Activated CD4-positive, alpha-beta memory T cell treated with anti-CD3 and anti-CD28 coated beads, Interleukin-2, amount 10 ng/mL, durations not matched to agents 7 days and 5 days (primary cell): ENCODE data around the gene PIGU. TPM values are rescaled to one million over a fixed set of nuclear protein-coding genes. Genes with fewer than 3 reads are reported as not detected.
"Not testable (repeated sequence)": the region's sequence is repeated elsewhere in the genome, so short reads cannot be mapped to it uniquely, and the experiment has no call there.

Experiments
- CTCF ChIA-PET: fragments of 350-600 bp; sonication (Branson Sonifier 250); formaldehyde crosslinking; loops from one replicate; lab custom pipeline; 2021; ENCODE audit warnings: antibody characterized with exemption, inconsistent platforms; lab: Charles Lee
- POLR2A ChIA-PET: fragments of 350-600 bp; sonication (Branson Sonifier 250); formaldehyde crosslinking; loops from one replicate; lab custom pipeline; 2021; ENCODE audit warnings: antibody characterized with exemption; lab: Charles Lee
- DNase-seq: peaks from one replicate; pipeline ENCODE4 v3.0.0-alpha.2; 2020
- H3K27ac Mint-ChIP-seq: one replicate; pipeline ENCODE4 v1.8.0; 2021; ENCODE audit warnings: mild to moderate bottlenecking, mixed read lengths
- H3K27me3 Mint-ChIP-seq: one replicate; pipeline ENCODE4 v1.8.0; 2021; ENCODE audit warnings: mixed read lengths
- H3K36me3 Mint-ChIP-seq: one replicate; pipeline ENCODE4 v1.8.0; 2021; ENCODE audit warnings: low read depth, mixed read lengths
- H3K4me1 Mint-ChIP-seq: one replicate; pipeline ENCODE4 v1.8.0; 2021; ENCODE audit warnings: mixed read lengths
- H3K4me3 Mint-ChIP-seq: one replicate; pipeline ENCODE4 v1.8.0; 2021; ENCODE audit warnings: mild to moderate bottlenecking, mixed read lengths
- H3K9me3 Mint-ChIP-seq: one replicate; pipeline ENCODE4 v1.8.0; 2021; ENCODE audit warnings: mixed read lengths
- total RNA-seq, 2 experiments: library from RNA; stranded (reverse); gene quantifications; one replicate each; pipeline ENCODE4 v1.2.3, GENCODE V29; 2021

PIGU gene
- 10 to 100 TPM; 18.3 to 18.6 TPM for total RNA-seq

GRCh38 chr20:34676642-34677373, at the start of gene PIGU:
Gene PIGU (minus strand): TSS chr20:34677092. CDS start chr20:34677085, 7 bp downstream.
- Mint-ChIP-seq H3K27me3 (no peaks in the 10 kb centered on the region), H3K4me3 (peak within 1 kb of the TSS; percentile 98), H3K36me3 (peaks cover 4% of the 10 kb centered on the region), H3K4me1 (peaks cover 36% of the 10 kb centered on the region), H3K27ac (peak within 1 kb of the TSS; percentile 88), H3K9me3 (no peaks in the 10 kb centered on the region)
- ChIA-PET CTCF (interaction anchor here (0.6 to 1.3 kb wide), 3 partner anchors 27 to 1943 kb away, joined by 3 to 4 read pairs (median 4); no protein-coding TSS in a partner anchor), POLR2A (interaction anchor here (0.6 to 3.0 kb wide), 12 partner anchors 20 to 1266 kb away, joined by 3 to 17 read pairs (median 3); partner anchors contain the start of genes DYNLRB1, EDEM2, ITCH and MAP1LC3A)
- peak; percentile 98 for DNase-seq

- Mint-ChIP-seq H3K27me3 (no peaks in the 10 kb centered on the region), H3K27ac (no peak overlapping the region), H3K36me3 (peaks cover 29% of the 10 kb centered on the region), H3K4me3 (no peak overlapping the region), H3K4me1 (peaks cover 17% of the 10 kb centered on the region), H3K9me3 (no peaks in the 10 kb centered on the region)
- no peak for DNase-seq
- ChIA-PET CTCF (interaction anchor here (0.7 kb wide), 1 partner anchor 1955 kb away, joined by 3 read pairs; no protein-coding TSS in a partner anchor), POLR2A (no interaction called here)
These were observed 47.3 kb upstream of the PIGU start for GRCh38 chr20:34724172-34724571.

- H3K4me3 Mint-ChIP-seq, H3K27ac Mint-ChIP-seq, DNase-seq, CTCF ChIA-PET, H3K27me3 Mint-ChIP-seq, H3K9me3 Mint-ChIP-seq: not testable (repeated sequence)
- Mint-ChIP-seq H3K4me1 (peaks cover 25% of the 10 kb centered on the region), H3K36me3 (peaks cover 39% of the 10 kb centered on the region)
- POLR2A ChIA-PET, result interaction anchor here (1.0 kb wide), 1 partner anchor 360 kb away, joined by 3 read pairs; the partner anchor contains the start of gene ITCH
These were observed 45.7 kb upstream of the PIGU start for GRCh38 chr20:34722560-34722959.

- H3K27ac Mint-ChIP-seq, result peak overlapping the region; percentile 15
- no peak overlapping the region for H3K4me3 Mint-ChIP-seq
- CTCF ChIA-PET, result interaction anchor here (1.2 to 1.7 kb wide), 2 partner anchors 50 to 182 kb away, joined by 3 to 7 read pairs; no protein-coding TSS in a partner anchor
- POLR2A ChIA-PET, result interaction anchor here (1.0 to 2.3 kb wide), 4 partner anchors 10 to 204 kb away, joined by 3 to 7 read pairs (median 4); partner anchors contain the start of gene DYNLRB1
- DNase-seq, result no peak
- peaks cover 28% of the 10 kb centered on the region for H3K4me1 Mint-ChIP-seq
- H3K9me3 Mint-ChIP-seq, result no peaks in the 10 kb centered on the region
- H3K27me3 Mint-ChIP-seq, result no peaks in the 10 kb centered on the region
- H3K36me3 Mint-ChIP-seq, result peaks cover 26% of the 10 kb centered on the region
These were observed 43.4 kb upstream of the PIGU start for GRCh38 chr20:34720266-34720665.

GRCh38 chr20:34719242-34720017, 42.5 kb upstream of the PIGU start:
- H3K4me3 Mint-ChIP-seq, DNase-seq: not testable (repeated sequence)
- POLR2A ChIA-PET, result interaction anchor here (1.0 to 2.3 kb wide), 4 partner anchors 10 to 203 kb away, joined by 3 to 7 read pairs (median 4); partner anchors contain the start of gene DYNLRB1

GRCh38 chr20:34717230-34718095, 40.6 kb upstream of the PIGU start:
- H3K4me1 Mint-ChIP-seq, result peaks cover 32% of the 10 kb centered on the region
- no peak overlapping the region for H3K27ac Mint-ChIP-seq
- H3K9me3 Mint-ChIP-seq, result no peaks in the 10 kb centered on the region
- no peaks in the 10 kb centered on the region for H3K27me3 Mint-ChIP-seq
- CTCF ChIA-PET, result no interaction called here
- H3K4me3 Mint-ChIP-seq, result no peak overlapping the region
- POLR2A ChIA-PET, result interaction anchor here (0.9 to 1.1 kb wide), 2 partner anchors 10 to 14 kb away, joined by 3 to 4 read pairs; partner anchors contain the start of gene TP53INP2
- DNase-seq, result no peak
- H3K36me3 Mint-ChIP-seq, result peaks cover 34% of the 10 kb centered on the region

More at GRCh38 chr20:34719242-34720017, 42.5 kb upstream of the PIGU start:
- peaks cover 28% of the 10 kb centered on the region for H3K4me1 Mint-ChIP-seq
- CTCF ChIA-PET, result interaction anchor here (1.2 to 1.7 kb wide), 2 partner anchors 51 to 181 kb away, joined by 3 to 7 read pairs; no protein-coding TSS in a partner anchor
- H3K27ac Mint-ChIP-seq, H3K9me3 Mint-ChIP-seq, H3K27me3 Mint-ChIP-seq: not testable (repeated sequence)
- H3K36me3 Mint-ChIP-seq, result peaks cover 25% of the 10 kb centered on the region

- Mint-ChIP-seq H3K27ac (no peak overlapping the region), H3K4me1 (peaks cover 32% of the 10 kb centered on the region), H3K4me3 (no peak overlapping the region), H3K36me3 (peaks cover 34% of the 10 kb centered on the region), H3K27me3 (no peaks in the 10 kb centered on the region), H3K9me3 (no peaks in the 10 kb centered on the region)
- no peak for DNase-seq
- POLR2A ChIA-PET, result interaction anchor here (0.9 to 1.1 kb wide), 2 partner anchors 9 to 13 kb away, joined by 3 to 4 read pairs; partner anchors contain the start of gene TP53INP2
- CTCF ChIA-PET, result interaction anchor here (1.1 kb wide), 1 partner anchor 9 kb away, joined by 3 read pairs; no protein-coding TSS in a partner anchor
These were observed 40.0 kb upstream of the PIGU start for GRCh38 chr20:34716921-34717229.

- ChIA-PET CTCF (interaction anchor here (0.6 kb wide), 1 partner anchor 16 kb away, joined by 3 read pairs; no protein-coding TSS in a partner anchor), POLR2A (no interaction called here)
- no peak overlapping the region for H3K4me3 Mint-ChIP-seq
- no peaks in the 10 kb centered on the region for H3K9me3 Mint-ChIP-seq
- no peaks in the 10 kb centered on the region for H3K27me3 Mint-ChIP-seq
- H3K36me3 Mint-ChIP-seq, result peaks cover 27% of the 10 kb centered on the region
- H3K27ac Mint-ChIP-seq, result no peak overlapping the region
- H3K4me1 Mint-ChIP-seq, result peaks cover 29% of the 10 kb centered on the region
- no peak for DNase-seq
These were observed 38.5 kb upstream of the PIGU start for GRCh38 chr20:34715384-34715783.

- Mint-ChIP-seq H3K36me3 (peaks cover 22% of the 10 kb centered on the region), H3K4me1 (peaks cover 21% of the 10 kb centered on the region)
- H3K9me3 Mint-ChIP-seq, DNase-seq, H3K4me3 Mint-ChIP-seq, H3K27me3 Mint-ChIP-seq, CTCF ChIA-PET, H3K27ac Mint-ChIP-seq: not testable (repeated sequence)
- POLR2A ChIA-PET, result interaction anchor here (0.6 to 1.4 kb wide), 3 partner anchors 10 to 177 kb away, joined by 4 read pairs; partner anchors contain the start of gene TP53INP2
These were observed 37.1 kb upstream of the PIGU start for GRCh38 chr20:34713944-34714515.

GRCh38 chr20:34713194-34713943, 36.5 kb upstream of the PIGU start:
- Mint-ChIP-seq H3K36me3 (peaks cover 16% of the 10 kb centered on the region), H3K4me1 (peaks cover 22% of the 10 kb centered on the region), H3K27ac (no peak overlapping the region), H3K4me3 (no peak overlapping the region), H3K27me3 (no peaks in the 10 kb centered on the region), H3K9me3 (no peaks in the 10 kb centered on the region)
- no peak for DNase-seq
- ChIA-PET POLR2A (interaction anchor here (0.6 to 1.4 kb wide), 3 partner anchors 9 to 176 kb away, joined by 4 read pairs; partner anchors contain the start of gene TP53INP2), CTCF (no interaction called here)
